ENCODE measurements around the gene FBN1. TPM values are rescaled to one million over a fixed set of nuclear protein-coding genes. Genes with fewer than 3 reads are reported as not detected.

Gene FBN1
- total and polyA plus RNA-seq, 2 of the 13 experiments (the other 11 are each of a cell fraction or from before 2014, with no cell fraction given) = 1.5 to 3.0 TPM

- POLR2A ChIA-PET = no interaction called here
- BruUV-seq (replicated peaks) = no TSS peak
- Histone ChIP-seq H3K36me3 (replicated peaks in 1 of 2; ENCODE audit: control insufficient read depth in 1 of 2, insufficient read depth in 2 of 2, low read length in 2 of 2) (no peaks in the 10 kb centered on the region), H3K79me2 (ENCODE audit: insufficient read depth, low read length) (no peaks in the 10 kb centered on the region), H3K27me3 (ENCODE audit: control insufficient read depth in 1 of 2, insufficient read depth in 2 of 2, low read length in 2 of 2) (peaks cover 2 to 24% of the 10 kb centered on the region in 2 experiments), H3K9ac (ENCODE audit: insufficient read depth, low read depth, low read length) (no peak overlapping the region), H3K27ac (ENCODE audit: extremely low read length, insufficient read depth, low read length) (no peak overlapping the region), H3K9me3 (ENCODE audit: low read length) (no peaks in the 10 kb centered on the region), H4K20me1 (ENCODE audit: insufficient read depth, low read length) (no peaks in the 10 kb centered on the region), H2AFZ (ENCODE audit: low read length) (no peak overlapping the region), H3K4me2 (ENCODE audit: low read depth, low read length) (no peak overlapping the region), H3K4me3 (replicated peaks in 1 of 3; ENCODE audit: insufficient read depth in 1 of 3, low read depth in 2 of 3, low read length in 3 of 3) (no peak overlapping the region), H3K4me1 (ENCODE audit: insufficient read depth, low read length) (no peaks in the 10 kb centered on the region)
- TF ChIP-seq CTCF (CRISPR knock-in tag; IDR thresholded peaks at IDR 0.05) (peak; percentile 34), MIER3 (CRISPR knock-in tag; IDR thresholded peaks at IDR 0.05; ENCODE audit: borderline replicate concordance) (no peak), STAG1 (CRISPR knock-in tag; IDR thresholded peaks at IDR 0.05) (peak; percentile 41)
- WGBS (ENCODE audit: low lambda C conversion rate) = 48% methylated on average over 3 of the region's 3 CpGs
- FAIRE-seq (peak; percentile 26), ATAC-seq (no peak), DNase-seq (ENCODE audit: low spot score) (no peak)
- intact Hi-C loops (cut with micrococcal nuclease; ENCODE audit: unreplicated experiment) (loop anchor here (5.0 to 10.0 kb wide), 2 partner anchors 163 to 284 kb away; no protein-coding TSS in a partner anchor), in situ Hi-C loops (cut with HindIII; ENCODE audit: extremely low pct_ligation_motif_present, low pct_unique_long_range_greater_than_20kb) (no loop called here)
- CTCF ChIA-PET (ENCODE audit: low intra/inter-chr PET ratio, low total read pairs) = no interaction called here
Measured at GRCh38 chr15:48641416-48641815, 4.1 kb downstream of the FBN1 start.

- CTCF ChIA-PET (ENCODE audit: low intra/inter-chr PET ratio, low total read pairs) = no interaction called here
- no peak for DNase-seq (ENCODE audit: low spot score)
- Histone ChIP-seq H3K36me3 (replicated peaks in 1 of 2; ENCODE audit: control insufficient read depth in 1 of 2, insufficient read depth in 2 of 2, low read length in 2 of 2) (no peaks in the 10 kb centered on the region), H3K27me3 (ENCODE audit: control insufficient read depth in 1 of 2, insufficient read depth in 2 of 2, low read length in 2 of 2) (peaks cover 0 to 10% of the 10 kb centered on the region in 2 experiments; a peak in 2 of 5 replicates), H3K9ac (ENCODE audit: insufficient read depth, low read depth, low read length) (no peak overlapping the region), H3K4me1 (ENCODE audit: insufficient read depth, low read length) (no peaks in the 10 kb centered on the region), H3K4me2 (ENCODE audit: low read depth, low read length) (no peak overlapping the region), H3K79me2 (ENCODE audit: insufficient read depth, low read length) (no peaks in the 10 kb centered on the region), H3K27ac (ENCODE audit: extremely low read length, insufficient read depth, low read length) (no peak overlapping the region), H3K9me3 (ENCODE audit: low read length) (no peaks in the 10 kb centered on the region), H2AFZ (ENCODE audit: low read length) (no peak overlapping the region), H4K20me1 (ENCODE audit: insufficient read depth, low read length) (no peaks in the 10 kb centered on the region), H3K4me3 (replicated peaks in 1 of 3; ENCODE audit: insufficient read depth in 1 of 3, low read depth in 2 of 3, low read length in 3 of 3) (no peak overlapping the region)
- BruUV-seq (replicated peaks) = no TSS peak
- WGBS (ENCODE audit: low lambda C conversion rate) = 56% methylated on average over 2 of the region's 2 CpGs
- POLR2A ChIA-PET = no interaction called here
- no peak for FAIRE-seq
- in situ Hi-C loops (cut with HindIII; ENCODE audit: extremely low pct_ligation_motif_present, low pct_unique_long_range_greater_than_20kb) (no loop called here), intact Hi-C loops (cut with micrococcal nuclease; ENCODE audit: unreplicated experiment) (no loop called here)
- ATAC-seq = no peak
- TF ChIP-seq ZNF101 (CRISPR knock-in tag; IDR thresholded peaks at IDR 0.05; ENCODE audit: borderline replicate concordance, low read depth) = no peak
- no peak for TF ChIP-seq ARID4A (CRISPR knock-in tag; IDR thresholded peaks at IDR 0.05; ENCODE audit: borderline replicate concordance)
- TF ChIP-seq ZNF776 (CRISPR knock-in tag; IDR thresholded peaks at IDR 0.05) = no peak
- no peak for TF ChIP-seq ZNF432 (CRISPR knock-in tag; IDR thresholded peaks at IDR 0.05; ENCODE audit: borderline replicate concordance)
- no peak for TF ChIP-seq SATB2 (CRISPR knock-in tag; IDR thresholded peaks at IDR 0.05)
- no peak for TF ChIP-seq ZNF841 (CRISPR knock-in tag; IDR thresholded peaks at IDR 0.05; ENCODE audit: borderline replicate concordance)
- no peak for TF ChIP-seq RXRB (CRISPR knock-in tag; IDR thresholded peaks at IDR 0.05; ENCODE audit: borderline replicate concordance)
- no peak for TF ChIP-seq PITX1 (CRISPR knock-in tag; IDR thresholded peaks at IDR 0.05)
- no peak for TF ChIP-seq NFIB (CRISPR knock-in tag; IDR thresholded peaks at IDR 0.05; ENCODE audit: borderline replicate concordance)
- TF ChIP-seq ZNF652 (CRISPR knock-in tag; IDR thresholded peaks at IDR 0.05; ENCODE audit: borderline replicate concordance, low read depth) = no peak
- no peak for TF ChIP-seq SNAPC5 (CRISPR knock-in tag; IDR thresholded peaks at IDR 0.05; ENCODE audit: borderline replicate concordance)
Measured at GRCh38 chr15:48638963-48639362, 6.5 kb downstream of the FBN1 start.
